ENCODE measurements around the gene ENTPD1.
"Not testable (repeated sequence)": the region's sequence is repeated elsewhere in the genome, so short reads cannot be mapped to it uniquely, and the experiment has no call there.

Gene ENTPD1

GRCh38 chr10:95873651-95874050 lies 117.7 kb downstream of the ENTPD1 start:
- no peak for DNase-seq (ENCODE audit: low read depth)
- TF ChIP-seq CTCF (IDR thresholded peaks at IDR 0.05; ENCODE audit: control insufficient read depth, insufficient read depth, low read depth, low read length, missing control alignments) = no peak

GRCh38 chr10:95874783-95875182 lies 118.8 kb downstream of the ENTPD1 start:
- not testable (repeated sequence) for DNase-seq (ENCODE audit: low read depth); H3K4me3 ChIP-seq (ENCODE audit: control insufficient read depth, low read depth, low read length)

More at GRCh38 chr10:95873651-95874050, 117.7 kb downstream of the ENTPD1 start:
- no peak overlapping the region for H3K4me3 ChIP-seq (ENCODE audit: control insufficient read depth, low read depth, low read length)

GRCh38 chr10:95876756-95877155 lies 120.8 kb downstream of the ENTPD1 start:
- H3K4me3 ChIP-seq (ENCODE audit: control insufficient read depth, low read depth, low read length) = no peak overlapping the region
- TF ChIP-seq CTCF (IDR thresholded peaks at IDR 0.05; ENCODE audit: control insufficient read depth, insufficient read depth, low read depth, low read length, missing control alignments) = no peak
- no peak for DNase-seq (ENCODE audit: low read depth)

- no peak overlapping the region for H3K4me3 ChIP-seq (ENCODE audit: control insufficient read depth, low read depth, low read length)
- no peak for DNase-seq (ENCODE audit: low read depth)
- TF ChIP-seq CTCF (IDR thresholded peaks at IDR 0.05; ENCODE audit: control insufficient read depth, insufficient read depth, low read depth, low read length, missing control alignments) = no peak
These were observed 121.9 kb downstream of the ENTPD1 start for GRCh38 chr10:95877881-95878280.

- TF ChIP-seq CTCF (IDR thresholded peaks at IDR 0.05; ENCODE audit: control insufficient read depth, insufficient read depth, low read depth, low read length, missing control alignments) = no peak
- no peak overlapping the region for H3K4me3 ChIP-seq (ENCODE audit: control insufficient read depth, low read depth, low read length)
- no peak for DNase-seq (ENCODE audit: low read depth)
These were observed 124.7 kb downstream of the ENTPD1 start for GRCh38 chr10:95880704-95881103.

GRCh38 chr10:95881316-95881715 lies 125.4 kb downstream of the ENTPD1 start:
- TF ChIP-seq CTCF (IDR thresholded peaks at IDR 0.05; ENCODE audit: control insufficient read depth, insufficient read depth, low read depth, low read length, missing control alignments) = no peak
- no peak overlapping the region for H3K4me3 ChIP-seq (ENCODE audit: control insufficient read depth, low read depth, low read length)
- no peak for DNase-seq (ENCODE audit: low read depth)

- TF ChIP-seq CTCF (IDR thresholded peaks at IDR 0.05; ENCODE audit: control insufficient read depth, insufficient read depth, low read depth, low read length, missing control alignments) = no peak
- H3K4me3 ChIP-seq (ENCODE audit: control insufficient read depth, low read depth, low read length) = no peak overlapping the region
- DNase-seq (ENCODE audit: low read depth) = no peak
These were observed 133.9 kb downstream of the ENTPD1 start for GRCh38 chr10:95889830-95890229.

Data from AG09309 (cell line).